Measurements from ENCODE around the gene ANKHD1. TPM values are rescaled to one million over a fixed set of nuclear protein-coding genes. Genes with fewer than 3 reads are reported as not detected.
"Not testable (repeated sequence)": the region's sequence is repeated elsewhere in the genome, so short reads cannot be mapped to it uniquely, and the experiment has no call there.

The ANKHD1 gene
- total and polyA plus RNA-seq, 4 donors: 65.6 to 119 (median 76.3) TPM

- Histone ChIP-seq H3K9me3 (ENCODE audit: control insufficient read depth, insufficient read depth, low read length) (no peaks in the 10 kb centered on the region), H3K27me3 (ENCODE audit: control insufficient read depth, insufficient read depth, low read length) (no peaks in the 10 kb centered on the region), H3K4me1 (ENCODE audit: control insufficient read depth, insufficient read depth, low read length) (no peaks in the 10 kb centered on the region), H3K4me3 (ENCODE audit: low read depth, low read length) (no peak overlapping the region), H3K27ac (ENCODE audit: low read depth, low read length) (no peak overlapping the region), H3K36me3 (ENCODE audit: control insufficient read depth, insufficient read depth, low read length) (peaks cover 7% of the 10 kb centered on the region)
- no CpG with 5 or more reads among the region's 1 CpG for WGBS (ENCODE audit: insufficient coverage)
- DNase-seq (ENCODE audit: low read depth in 4 of 6, low spot score in 6 of 6): no peak
Measured at GRCh38 chr5:140466981-140467742, 65.5 kb downstream of the ANKHD1 start.

GRCh38 chr5:140468188-140468587, 66.6 kb downstream of the ANKHD1 start:
- WGBS (ENCODE audit: insufficient coverage): 72% methylated on average over 2 of the region's 3 CpGs
- H3K27ac ChIP-seq (ENCODE audit: low read depth, low read length): no peak overlapping the region
- H3K4me3 ChIP-seq (ENCODE audit: low read depth, low read length): no peak overlapping the region
- H3K27me3 ChIP-seq (ENCODE audit: control insufficient read depth, insufficient read depth, low read length): no peaks in the 10 kb centered on the region
- H3K9me3 ChIP-seq (ENCODE audit: control insufficient read depth, insufficient read depth, low read length): no peaks in the 10 kb centered on the region
- H3K4me1 ChIP-seq (ENCODE audit: control insufficient read depth, insufficient read depth, low read length): no peaks in the 10 kb centered on the region
- no peak for DNase-seq (ENCODE audit: low read depth in 4 of 6, low spot score in 6 of 6)
- peaks cover 7% of the 10 kb centered on the region for H3K36me3 ChIP-seq (ENCODE audit: control insufficient read depth, insufficient read depth, low read length)

- Histone ChIP-seq H3K4me3 (ENCODE audit: low read depth, low read length) (no peak overlapping the region), H3K4me1 (ENCODE audit: control insufficient read depth, insufficient read depth, low read length) (no peaks in the 10 kb centered on the region), H3K27me3 (ENCODE audit: control insufficient read depth, insufficient read depth, low read length) (no peaks in the 10 kb centered on the region), H3K9me3 (ENCODE audit: control insufficient read depth, insufficient read depth, low read length) (no peaks in the 10 kb centered on the region), H3K36me3 (ENCODE audit: control insufficient read depth, insufficient read depth, low read length) (peaks cover 7% of the 10 kb centered on the region), H3K27ac (ENCODE audit: low read depth, low read length) (no peak overlapping the region)
- no peak for DNase-seq (ENCODE audit: low read depth in 4 of 6, low spot score in 6 of 6)
- WGBS (ENCODE audit: insufficient coverage): no CpG with 5 or more reads among the region's 6 CpGs
Measured at GRCh38 chr5:140469259-140469658, 67.6 kb downstream of the ANKHD1 start.

- no CpG with 5 or more reads among the region's 3 CpGs for WGBS (ENCODE audit: insufficient coverage)
- no peak overlapping the region for H3K4me3 ChIP-seq (ENCODE audit: low read depth, low read length)
- no peaks in the 10 kb centered on the region for H3K27me3 ChIP-seq (ENCODE audit: control insufficient read depth, insufficient read depth, low read length)
- no peaks in the 10 kb centered on the region for H3K9me3 ChIP-seq (ENCODE audit: control insufficient read depth, insufficient read depth, low read length)
- no peaks in the 10 kb centered on the region for H3K4me1 ChIP-seq (ENCODE audit: control insufficient read depth, insufficient read depth, low read length)
- no peak overlapping the region for H3K27ac ChIP-seq (ENCODE audit: low read depth, low read length)
- H3K36me3 ChIP-seq (ENCODE audit: control insufficient read depth, insufficient read depth, low read length): no peaks in the 10 kb centered on the region
- no peak for DNase-seq (ENCODE audit: low read depth in 4 of 6, low spot score in 6 of 6)
Measured at GRCh38 chr5:140480310-140481014, 78.8 kb downstream of the ANKHD1 start.

GRCh38 chr5:140481758-140482157, 80.1 kb downstream of the ANKHD1 start:
- DNase-seq (ENCODE audit: low read depth in 4 of 6, low spot score in 6 of 6): peak in 1 of 6 donors; percentile 13
- H3K36me3 ChIP-seq (ENCODE audit: control insufficient read depth, insufficient read depth, low read length): peaks cover 4% of the 10 kb centered on the region
- no CpG with 5 or more reads among the region's 2 CpGs for WGBS (ENCODE audit: insufficient coverage)
- H3K4me3 ChIP-seq (ENCODE audit: low read depth, low read length): no peak overlapping the region
- H3K27ac ChIP-seq (ENCODE audit: low read depth, low read length): no peak overlapping the region
- H3K27me3 ChIP-seq (ENCODE audit: control insufficient read depth, insufficient read depth, low read length): no peaks in the 10 kb centered on the region
- H3K4me1 ChIP-seq (ENCODE audit: control insufficient read depth, insufficient read depth, low read length): no peaks in the 10 kb centered on the region
- H3K9me3 ChIP-seq (ENCODE audit: control insufficient read depth, insufficient read depth, low read length): no peaks in the 10 kb centered on the region

- 89% methylated on average over 1 of the region's 1 CpG for WGBS (ENCODE audit: insufficient coverage)
- no peaks in the 10 kb centered on the region for H3K27me3 ChIP-seq (ENCODE audit: control insufficient read depth, insufficient read depth, low read length)
- no peak for DNase-seq (ENCODE audit: low read depth in 4 of 6, low spot score in 6 of 6)
- peaks cover 4% of the 10 kb centered on the region for H3K36me3 ChIP-seq (ENCODE audit: control insufficient read depth, insufficient read depth, low read length)
- no peak overlapping the region for H3K4me3 ChIP-seq (ENCODE audit: low read depth, low read length)
- H3K9me3 ChIP-seq (ENCODE audit: control insufficient read depth, insufficient read depth, low read length): no peaks in the 10 kb centered on the region
- H3K4me1 ChIP-seq (ENCODE audit: control insufficient read depth, insufficient read depth, low read length): no peaks in the 10 kb centered on the region
- no peak overlapping the region for H3K27ac ChIP-seq (ENCODE audit: low read depth, low read length)
Measured at GRCh38 chr5:140483055-140483454, 81.4 kb downstream of the ANKHD1 start.

GRCh38 chr5:140488141-140488540, 86.5 kb downstream of the ANKHD1 start:
- DNase-seq (ENCODE audit: low read depth in 4 of 6, low spot score in 6 of 6); H3K4me1 ChIP-seq (ENCODE audit: control insufficient read depth, insufficient read depth, low read length); H3K4me3 ChIP-seq (ENCODE audit: low read depth, low read length); H3K27me3 ChIP-seq (ENCODE audit: control insufficient read depth, insufficient read depth, low read length); H3K27ac ChIP-seq (ENCODE audit: low read depth, low read length); H3K9me3 ChIP-seq (ENCODE audit: control insufficient read depth, insufficient read depth, low read length): not testable (repeated sequence)
- H3K36me3 ChIP-seq (ENCODE audit: control insufficient read depth, insufficient read depth, low read length): peaks cover 11% of the 10 kb centered on the region
- 100% methylated on average over 3 of the region's 4 CpGs for WGBS (ENCODE audit: insufficient coverage)

- H3K36me3 ChIP-seq (ENCODE audit: control insufficient read depth, insufficient read depth, low read length): peaks cover 11% of the 10 kb centered on the region
- no peaks in the 10 kb centered on the region for H3K9me3 ChIP-seq (ENCODE audit: control insufficient read depth, insufficient read depth, low read length)
- 100% methylated on average over 3 of the region's 6 CpGs for WGBS (ENCODE audit: insufficient coverage)
- no peaks in the 10 kb centered on the region for H3K27me3 ChIP-seq (ENCODE audit: control insufficient read depth, insufficient read depth, low read length)
- DNase-seq (ENCODE audit: low read depth in 4 of 6, low spot score in 6 of 6): no peak
- H3K4me3 ChIP-seq (ENCODE audit: low read depth, low read length): no peak overlapping the region
- H3K27ac ChIP-seq (ENCODE audit: low read depth, low read length): no peak overlapping the region
- H3K4me1 ChIP-seq (ENCODE audit: control insufficient read depth, insufficient read depth, low read length): no peaks in the 10 kb centered on the region
Measured at GRCh38 chr5:140488914-140489313, 87.3 kb downstream of the ANKHD1 start.

GRCh38 chr5:140497897-140498296, 96.3 kb downstream of the ANKHD1 start:
- H3K4me1 ChIP-seq (ENCODE audit: control insufficient read depth, insufficient read depth, low read length): no peaks in the 10 kb centered on the region
- H3K9me3 ChIP-seq (ENCODE audit: control insufficient read depth, insufficient read depth, low read length): no peaks in the 10 kb centered on the region
- H3K27ac ChIP-seq (ENCODE audit: low read depth, low read length): no peak overlapping the region
- no peak overlapping the region for H3K4me3 ChIP-seq (ENCODE audit: low read depth, low read length)
- peaks cover 5% of the 10 kb centered on the region for H3K36me3 ChIP-seq (ENCODE audit: control insufficient read depth, insufficient read depth, low read length)
- no peaks in the 10 kb centered on the region for H3K27me3 ChIP-seq (ENCODE audit: control insufficient read depth, insufficient read depth, low read length)
- DNase-seq (ENCODE audit: low read depth in 4 of 6, low spot score in 6 of 6): no peak

GRCh38 chr5:140498591-140498990, 97.0 kb downstream of the ANKHD1 start:
- no CpG with 5 or more reads among the region's 1 CpG for WGBS (ENCODE audit: insufficient coverage)
- no peaks in the 10 kb centered on the region for H3K9me3 ChIP-seq (ENCODE audit: control insufficient read depth, insufficient read depth, low read length)
- no peak overlapping the region for H3K27ac ChIP-seq (ENCODE audit: low read depth, low read length)
- DNase-seq (ENCODE audit: low read depth in 4 of 6, low spot score in 6 of 6): no peak
- H3K4me1 ChIP-seq (ENCODE audit: control insufficient read depth, insufficient read depth, low read length): no peaks in the 10 kb centered on the region
- no peak overlapping the region for H3K4me3 ChIP-seq (ENCODE audit: low read depth, low read length)
- H3K27me3 ChIP-seq (ENCODE audit: control insufficient read depth, insufficient read depth, low read length): no peaks in the 10 kb centered on the region
- peaks cover 3% of the 10 kb centered on the region for H3K36me3 ChIP-seq (ENCODE audit: control insufficient read depth, insufficient read depth, low read length)
